H1 (cell line): ENCODE results near the gene CFAP20. TPM values are rescaled to one million over a fixed set of nuclear protein-coding genes. Genes with fewer than 3 reads are reported as not detected.

Source experiments
- ATF2 ChIP-seq: IDR thresholded peaks from 2 replicates; pipeline ENCODE4 v1.6.1; 2012; ENCODE audit warnings: low read length, inconsistent platforms
- BCL11A ChIP-seq, 2 experiments: IDR thresholded peaks; one replicate each; pipeline ENCODE4 v1.6.1; 2011; ENCODE audit warnings: low read depth in 2 of 2, low read length in 2 of 2, mild to moderate bottlenecking in 2 of 2
- CREB1 ChIP-seq: IDR thresholded peaks from 2 replicates; pipeline ENCODE4 v1.6.1; 2012; ENCODE audit warnings: inconsistent platforms
- MAFK ChIP-seq: IDR thresholded peaks from 2 replicates; pipeline ENCODE4 v1.6.1; 2012; ENCODE audit warnings: low read depth, mild to moderate bottlenecking, improper control_type of control experiment, low read length
- RAD21 ChIP-seq, 2 experiments: IDR thresholded peaks in 1 of 2; conservative IDR thresholded peaks in 1 of 2; 2 replicates each; pipeline ENCODE4 v1.6.1; 2011; ENCODE audit warnings: low read depth in 2 of 2, low read length in 2 of 2, improper control_type of control experiment in 1 of 2, inconsistent platforms in 1 of 2, mild to moderate bottlenecking in 1 of 2, moderate library complexity in 1 of 2
- TAF7 ChIP-seq: optimal IDR thresholded peaks from 2 replicates; pipeline ENCODE3; 2011; ENCODE audit warnings: low read depth, mild to moderate bottlenecking, inconsistent platforms, low read length, moderate library complexity, borderline replicate concordance
- polyA plus RNA-seq, 7 experiments: library from polyadenylated mRNA; depleted of rRNA in 3 of 7; stranded (reverse) in 5 of 7; unstranded in 2 of 7; fragments of >200 nt in 5 of 7; fragments of 200-250 nt in 2 of 7; gene quantifications; 1 replicate in 5 of 7; 2 replicates in 1 of 7; 4 replicates in 1 of 7; pipeline versions ENCODE4 v1.2.1 to v1.2.3, GENCODE V29; 2011 to 2013; ENCODE audit warnings: missing spikeins in 2 of 7, mixed read lengths in 2 of 7
- total RNA-seq: library from RNA; stranded (reverse); fragmentation: NEBNext Ultra II Directional; extraction: Animal tissue kit (Norgen Biotek cat#: 25700); gene quantifications from 2 replicates; pipeline ENCODE4 v1.2.1, GENCODE V29; 2021

Gene CFAP20
- total and polyA plus RNA-seq, 2 of the 8 experiments (the other 6 are each of a cell fraction or from before 2014, with no cell fraction given): 45.6 to 65.4 TPM

DNA sequence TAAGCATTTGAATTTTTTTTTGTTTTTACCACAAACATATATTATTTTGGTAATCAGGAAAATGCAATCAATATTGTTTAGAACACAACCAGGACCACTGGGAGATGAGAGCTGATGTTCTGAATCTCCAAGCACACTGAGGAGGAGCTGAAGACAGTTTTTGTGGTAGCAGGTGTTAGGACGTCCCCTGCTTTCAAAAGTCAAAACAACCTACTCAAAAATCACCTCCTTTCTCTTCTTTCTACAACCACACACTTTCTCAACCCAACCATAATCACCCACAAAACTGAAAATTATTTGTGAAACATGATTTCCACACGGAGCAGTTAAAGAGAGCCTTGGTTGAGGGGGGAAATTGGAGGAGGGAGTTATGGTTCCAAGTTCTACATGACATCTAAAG, 26.7 kb upstream of the CFAP20 start (continued):
- TF ChIP-seq MAFK: no peak
- no peak for TF ChIP-seq BCL11A (IDR thresholded peaks at IDR 0.05; ENCODE audit: low read depth in 2 of 2, low read length in 2 of 2)
- no peak for TF ChIP-seq ATF2
- no peak for TF ChIP-seq TAF7
- no peak for TF ChIP-seq CREB1
- no peak for TF ChIP-seq RAD21 (IDR thresholded peaks at IDR 0.05 in 1 of 2, conservative IDR thresholded peaks at IDR 0.05 in 1 of 2; ENCODE audit: low read depth in 2 of 2, low read length in 2 of 2)
- TF ChIP-seq, all 59 proteins: peak for 0
